COR-L47 (cell line): ENCODE data around the gene SLCO4A1.

Experiments used
- DNase-seq: peaks from one replicate; lab custom pipeline; 2025; lab: John Stamatoyannopoulos, UW

SLCO4A1 gene

GRCh38 chr20:62638679-62639406 lies 3.5 kb upstream of the SLCO4A1 start:
- no peak for DNase-seq

GRCh38 chr20:62639765-62640164 lies 2.5 kb upstream of the SLCO4A1 start:
- DNase-seq, result no peak

- no peak for DNase-seq
Observed at GRCh38 chr20:62640870-62641269, 1.4 kb upstream of the SLCO4A1 start.

- no peak for DNase-seq
Observed at GRCh38 chr20:62641321-62642050, 817 bp upstream of the SLCO4A1 start.

- no peak for DNase-seq
Observed at GRCh38 chr20:62642666-62643520, 590 bp downstream of the SLCO4A1 start.

- DNase-seq, result no peak
Observed at GRCh38 chr20:62643521-62644043, 1.3 kb downstream of the SLCO4A1 start.

- DNase-seq, result no peak
Observed at GRCh38 chr20:62644044-62644795, 1.9 kb downstream of the SLCO4A1 start.

DNA sequence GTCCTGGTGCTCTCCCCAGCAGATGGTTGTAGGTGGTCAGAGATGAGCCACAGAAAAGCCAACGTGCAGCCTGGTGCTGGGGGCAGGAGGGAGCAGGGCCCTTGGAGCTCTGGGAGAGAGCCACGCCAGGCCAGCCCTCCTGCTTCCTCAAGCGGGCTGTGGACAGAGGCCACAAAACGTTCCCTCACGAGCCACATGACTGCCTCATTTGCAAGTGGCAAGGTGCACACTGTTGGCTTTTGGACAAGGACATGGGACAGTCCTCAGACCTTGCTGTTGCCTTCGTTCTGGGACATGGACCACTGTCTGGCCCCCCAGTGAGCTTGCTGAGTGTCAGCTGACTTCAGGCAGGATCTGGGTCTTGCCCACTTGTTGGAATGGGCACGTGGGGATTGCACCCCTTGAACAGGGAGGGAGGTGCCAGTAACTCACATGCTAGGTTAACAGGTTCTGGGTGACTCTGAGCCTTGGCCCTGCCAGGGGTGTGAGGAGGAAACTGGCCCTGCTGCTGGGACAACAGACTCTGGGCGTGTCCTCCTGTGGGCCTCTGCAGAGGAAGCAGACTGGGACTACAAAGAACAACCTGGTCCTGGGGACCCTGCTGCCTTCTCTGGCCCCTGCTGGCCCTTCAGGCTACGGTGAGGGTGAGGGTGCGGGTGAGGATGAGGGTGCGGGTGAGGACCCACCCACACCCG lies 2.6 kb downstream of the SLCO4A1 start:
- no peak for DNase-seq

- DNase-seq, result no peak
Observed at GRCh38 chr20:62645613-62646012, 3.3 kb downstream of the SLCO4A1 start.

DNA sequence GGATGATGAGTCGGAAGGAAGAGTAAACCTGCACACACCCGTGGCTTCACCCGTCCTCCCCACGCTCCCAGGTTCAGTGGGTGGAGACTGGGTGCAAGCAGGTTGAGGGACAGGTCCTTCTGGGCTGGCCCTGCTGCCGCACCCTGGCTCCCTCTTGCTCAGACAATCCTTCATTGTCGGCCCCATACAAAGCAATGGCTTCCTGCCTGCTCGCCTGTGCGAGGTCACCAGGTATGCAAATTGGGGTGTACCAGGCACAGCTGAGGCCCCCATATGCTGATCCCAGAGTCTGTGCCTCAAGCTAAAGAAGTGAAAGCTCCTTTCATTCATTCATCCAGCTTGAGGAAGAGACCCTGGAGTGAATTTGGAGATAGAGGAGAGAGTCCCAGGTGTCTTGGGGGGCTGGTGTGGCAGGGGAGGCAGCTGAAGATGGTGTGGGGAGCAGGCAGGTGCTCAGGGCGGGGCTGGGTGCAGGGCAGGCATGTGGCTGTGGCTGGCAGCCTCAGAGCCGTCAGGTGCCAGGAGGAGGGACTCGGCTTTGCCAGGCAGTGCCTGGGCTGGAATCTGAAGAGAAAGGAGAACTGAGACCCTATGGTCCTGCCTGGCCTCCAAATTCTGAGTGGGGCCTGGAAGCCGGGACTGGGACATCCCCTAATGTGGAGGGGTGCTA lies 4.7 kb downstream of the SLCO4A1 start:
- DNase-seq, result no peak

GRCh38 chr20:62647521-62648317 lies 5.4 kb downstream of the SLCO4A1 start:
- no peak for DNase-seq

DNA sequence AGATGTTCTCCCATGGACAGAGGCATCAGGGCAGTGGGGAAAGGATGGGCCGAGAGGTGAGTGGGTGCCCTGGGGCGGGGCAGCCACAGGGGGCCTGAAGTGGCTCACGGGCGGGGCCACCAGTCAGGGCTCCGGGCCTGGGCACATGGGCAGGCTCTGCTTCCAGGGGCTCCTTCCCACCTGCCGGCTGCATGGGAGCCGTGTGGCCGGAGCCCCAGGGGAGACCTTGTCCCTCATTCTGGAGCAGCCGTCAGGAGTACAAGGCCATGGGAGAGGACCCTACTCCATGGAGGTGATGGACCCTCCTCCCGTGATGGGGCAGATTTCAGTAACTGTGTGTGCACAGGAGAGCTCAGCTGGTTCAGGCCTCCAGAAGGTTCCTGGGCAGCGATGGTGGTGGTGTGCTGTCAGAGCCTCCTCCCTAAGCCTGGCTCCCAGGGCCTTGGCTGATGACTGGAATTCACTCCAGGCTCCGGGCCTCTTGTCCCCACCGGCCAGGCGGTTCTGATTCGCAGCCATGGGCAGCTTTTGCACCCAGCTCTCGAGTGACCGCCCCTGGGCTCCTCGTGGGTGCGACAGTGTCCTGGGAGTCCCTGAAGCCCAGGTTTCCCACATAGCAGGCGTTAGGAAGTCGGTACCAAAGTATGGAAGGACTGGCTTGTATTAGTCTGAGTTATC lies 6.2 kb downstream of the SLCO4A1 start:
- DNase-seq, result no peak

DNA sequence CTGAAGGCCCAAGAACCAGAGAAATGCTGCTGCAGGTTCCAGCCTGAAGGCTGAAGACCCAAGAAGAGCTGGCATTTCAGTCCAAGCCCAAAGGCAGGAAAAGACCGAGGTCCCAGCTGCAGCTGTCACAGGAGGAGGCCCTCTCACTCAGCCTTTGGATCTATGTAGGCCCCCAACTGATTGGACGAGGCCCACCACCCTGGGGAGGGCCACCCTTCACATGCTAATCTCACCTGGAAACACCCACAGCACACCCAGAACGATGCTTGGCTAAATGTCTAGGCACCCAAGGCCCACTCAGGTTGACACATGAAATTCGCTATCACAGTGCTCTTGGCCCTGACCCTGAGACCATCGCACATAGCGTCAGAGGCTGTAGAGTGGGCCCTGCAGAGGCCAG lies 6.8 kb downstream of the SLCO4A1 start:
- DNase-seq, result no peak

- no peak for DNase-seq
Observed at GRCh38 chr20:62650551-62651284, 8.4 kb downstream of the SLCO4A1 start.

DNA sequence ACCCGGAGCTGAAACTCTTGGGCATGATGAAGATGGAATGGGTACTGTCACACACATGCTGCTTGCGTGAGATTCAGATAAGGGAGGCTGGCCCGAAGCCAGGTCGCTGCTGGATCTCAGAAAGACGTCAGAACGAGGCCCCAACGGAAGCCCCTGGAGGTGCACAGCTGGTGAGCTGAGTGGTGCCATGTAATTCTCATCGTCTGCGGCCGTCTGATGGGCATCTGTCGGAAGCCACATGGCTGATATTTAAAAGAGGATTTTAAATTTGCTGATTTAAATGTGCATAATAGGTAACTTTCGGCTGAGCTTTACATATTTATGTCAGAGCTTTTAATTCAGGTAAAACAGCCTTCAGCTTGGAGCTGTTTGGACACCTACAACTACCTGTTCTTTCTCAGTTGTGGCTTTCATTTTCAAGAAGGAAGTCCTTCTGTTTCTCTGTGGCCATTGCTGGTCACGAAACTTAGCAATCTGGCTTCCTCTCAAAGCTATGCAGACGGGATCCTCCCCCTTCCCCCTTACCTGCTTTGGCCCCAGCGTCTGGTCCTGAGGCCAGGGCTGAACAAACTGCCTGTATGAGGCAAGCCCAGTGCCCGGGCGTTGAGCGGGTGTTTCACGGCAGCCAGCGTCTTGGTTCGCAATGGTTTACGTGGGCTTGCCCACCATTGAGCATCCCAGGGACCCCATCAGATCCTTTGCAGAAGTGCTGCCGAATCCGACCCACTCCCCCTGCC lies 9.2 kb downstream of the SLCO4A1 start:
- DNase-seq, result no peak

DNA sequence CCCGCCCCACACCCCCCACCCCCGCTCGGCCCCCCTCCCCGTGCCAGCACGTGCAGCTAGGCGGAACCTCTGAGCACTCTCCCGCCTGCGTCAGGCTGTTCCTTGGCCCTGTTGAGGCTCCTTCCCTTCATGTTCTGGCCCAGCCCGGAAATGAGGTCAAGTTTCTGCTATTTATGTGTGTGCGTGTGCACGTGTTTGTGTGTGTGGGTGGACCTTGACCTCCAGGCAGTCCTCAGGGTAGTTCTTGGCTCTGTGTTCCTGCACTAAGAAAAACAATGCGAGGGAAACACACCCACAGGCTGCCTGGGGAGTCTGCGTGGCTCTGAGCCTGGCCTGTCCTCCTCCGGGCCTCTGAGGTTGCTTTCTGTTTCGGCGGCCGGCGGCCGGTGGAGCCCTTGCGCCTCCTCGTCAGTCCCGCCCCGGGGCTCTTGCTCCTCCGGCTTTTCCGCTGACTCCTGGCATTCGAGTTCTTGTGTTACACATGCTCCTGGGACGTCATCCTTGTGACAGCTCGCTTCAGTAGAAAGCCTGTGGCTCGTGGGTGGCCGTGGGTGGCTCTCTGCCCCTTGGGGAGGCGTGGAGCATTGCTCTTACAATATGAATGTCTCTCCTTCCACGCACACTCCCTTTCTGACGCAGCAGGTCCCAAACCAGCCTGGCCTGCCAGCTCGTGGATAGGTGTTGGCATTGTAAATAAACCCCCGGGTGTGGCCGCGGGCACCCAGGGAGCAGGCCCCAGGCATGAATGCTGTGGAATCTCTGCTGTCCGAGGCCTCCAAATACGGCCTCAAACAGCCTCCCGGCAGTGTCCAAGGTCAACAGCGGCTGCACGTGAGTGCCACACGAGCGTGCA lies 10.0 kb downstream of the SLCO4A1 start:
- DNase-seq, result no peak

DNA sequence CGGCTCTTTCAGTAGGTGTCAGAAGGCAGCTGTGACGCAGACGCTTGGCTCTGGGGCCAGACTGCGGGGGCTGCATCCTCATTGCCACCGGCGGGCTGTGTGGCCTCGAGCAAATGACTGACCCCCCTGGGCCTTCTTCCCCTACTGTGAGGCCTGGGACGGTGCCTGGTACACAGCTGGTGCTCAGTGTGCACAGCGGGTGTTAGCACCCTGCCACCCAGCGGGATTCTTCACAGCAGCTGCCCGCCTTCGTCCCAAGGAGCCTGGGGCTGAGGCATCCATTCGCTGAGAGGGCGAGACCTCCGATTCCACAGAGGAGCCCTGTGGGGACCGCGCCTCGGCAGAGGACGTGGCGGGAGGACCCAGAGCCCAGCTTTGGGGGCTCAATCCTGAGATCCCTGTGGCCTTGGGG lies 10.6 kb downstream of the SLCO4A1 start:
- DNase-seq, result no peak
